Measurements from ENCODE around the gene GLRA3.
"Not testable (repeated sequence)": the region's sequence is repeated elsewhere in the genome, so short reads cannot be mapped to it uniquely, and the experiment has no call there.

Gene GLRA3

GRCh38 chr4:174648812-174649211 lies 180.2 kb downstream of the GLRA3 start:
- DNase-seq, result no peak

- no peak for DNase-seq
Observed at GRCh38 chr4:174646326-174646725, 182.7 kb downstream of the GLRA3 start.

DNA sequence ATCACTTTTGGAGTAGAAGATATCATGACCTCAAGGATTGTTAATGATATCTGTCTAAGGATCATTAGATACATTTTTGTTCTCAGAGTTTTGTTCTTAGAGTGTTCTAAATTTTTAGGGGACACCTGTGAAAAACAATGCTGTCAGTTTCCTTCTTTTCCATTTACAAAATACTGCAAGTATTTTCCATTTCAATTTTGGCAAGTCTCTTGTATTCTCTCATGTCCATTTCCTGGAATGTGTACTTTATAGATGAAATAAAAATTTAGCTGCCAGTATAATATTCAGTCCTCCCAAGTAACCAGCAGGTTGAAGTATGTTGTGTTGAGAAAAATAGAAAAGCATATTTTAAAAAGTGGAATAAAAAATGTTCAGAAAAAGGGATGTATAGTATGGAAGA lies 188.9 kb downstream of the GLRA3 start:
- DNase-seq, result no peak

GRCh38 chr4:174635732-174636131 lies 193.3 kb downstream of the GLRA3 start:
- no peak for DNase-seq

GRCh38 chr4:174633399-174633798 lies 195.6 kb downstream of the GLRA3 start:
- no peak for DNase-seq

- DNase-seq, result peak; percentile 25 to 27
Observed at GRCh38 chr4:174631901-174632758, 196.9 kb downstream of the GLRA3 start.

DNA sequence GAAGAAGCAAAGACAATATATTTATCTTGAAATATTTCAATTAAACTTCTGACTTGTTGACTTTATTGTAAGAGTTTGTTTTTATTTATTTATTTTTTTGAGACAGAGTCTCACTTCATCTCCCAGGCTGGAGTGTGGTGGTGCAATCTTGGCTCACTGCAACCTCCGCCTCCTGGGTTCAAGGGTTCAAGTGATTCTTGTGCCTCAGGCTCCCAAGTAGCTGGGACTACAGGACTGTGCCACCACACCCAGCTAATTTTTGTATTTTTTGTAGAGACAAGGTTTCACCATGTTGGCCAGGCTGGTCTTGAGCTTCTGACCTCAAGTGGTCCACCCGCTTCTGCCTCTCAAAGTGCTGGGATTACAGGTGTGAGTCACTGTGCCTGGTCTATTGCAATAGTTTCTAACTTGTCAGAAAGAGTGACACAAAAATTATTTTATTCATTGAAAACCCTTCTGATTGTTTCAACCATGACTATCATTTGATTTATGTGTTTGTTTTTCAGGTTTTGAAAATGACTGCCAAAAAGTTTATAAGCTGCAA lies 199.1 kb downstream of the GLRA3 start:
- not testable (repeated sequence) for DNase-seq

DNA sequence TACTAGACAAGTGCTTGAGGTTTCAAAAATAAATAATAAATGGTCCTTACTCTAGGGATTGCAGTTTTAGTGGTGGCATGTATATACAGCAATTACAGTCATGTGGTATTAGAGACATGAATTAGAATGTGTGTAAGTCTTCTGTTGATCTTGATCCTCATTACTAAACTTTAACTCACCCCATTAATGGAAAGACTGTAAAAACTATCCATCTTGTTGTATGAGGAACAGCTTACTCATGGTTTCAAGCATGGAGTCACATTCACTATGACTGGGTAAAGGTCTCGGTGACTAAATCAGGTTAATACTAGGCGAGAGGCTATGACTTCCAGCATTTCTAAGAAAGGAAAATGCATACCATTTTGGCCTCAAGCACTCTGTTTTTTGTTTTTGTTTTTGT lies 199.8 kb downstream of the GLRA3 start:
- no peak for DNase-seq

DNA sequence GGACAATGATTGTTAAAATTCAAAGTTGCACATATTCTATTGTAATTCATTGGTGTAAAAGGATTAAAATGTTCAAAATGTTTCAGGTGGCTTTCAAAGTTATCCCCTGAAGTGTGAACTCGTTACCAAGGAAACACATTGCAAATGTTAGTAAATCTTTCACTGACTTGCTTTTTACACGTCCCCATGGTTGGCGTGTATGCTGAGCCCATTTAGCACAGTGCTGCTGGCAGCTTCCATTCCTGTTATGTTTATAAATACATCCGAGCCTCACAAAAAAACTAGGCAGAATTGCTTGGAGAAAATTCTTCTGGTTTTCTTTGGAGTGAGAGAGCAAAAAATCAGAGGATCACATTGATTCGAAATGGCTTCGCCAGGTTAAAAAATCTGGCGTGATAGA lies 200.9 kb downstream of the GLRA3 start:
- DNase-seq, result no peak

DNA sequence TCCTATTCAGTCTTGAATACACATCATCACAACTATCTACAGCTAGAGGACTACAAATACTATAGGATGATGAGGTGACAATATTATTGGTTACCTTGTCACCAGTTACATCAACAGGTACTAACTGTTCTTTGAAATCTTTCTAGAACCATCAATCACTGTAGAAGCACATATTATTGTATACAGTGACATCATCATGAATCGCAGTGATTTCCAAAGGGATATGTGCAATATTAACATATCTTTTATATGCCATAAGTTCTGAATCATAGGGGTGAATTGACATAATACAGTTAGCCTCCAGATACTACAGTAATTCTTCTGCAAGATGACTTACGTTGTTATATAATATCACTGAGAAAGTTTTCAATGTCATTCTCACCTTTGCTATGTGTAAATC lies 201.6 kb downstream of the GLRA3 start:
- DNase-seq, result no peak

- DNase-seq, result no peak
Observed at GRCh38 chr4:174626342-174627008, 202.6 kb downstream of the GLRA3 start.

- no peak for DNase-seq
Observed at GRCh38 chr4:174616661-174617060, 212.4 kb downstream of the GLRA3 start.

DNA sequence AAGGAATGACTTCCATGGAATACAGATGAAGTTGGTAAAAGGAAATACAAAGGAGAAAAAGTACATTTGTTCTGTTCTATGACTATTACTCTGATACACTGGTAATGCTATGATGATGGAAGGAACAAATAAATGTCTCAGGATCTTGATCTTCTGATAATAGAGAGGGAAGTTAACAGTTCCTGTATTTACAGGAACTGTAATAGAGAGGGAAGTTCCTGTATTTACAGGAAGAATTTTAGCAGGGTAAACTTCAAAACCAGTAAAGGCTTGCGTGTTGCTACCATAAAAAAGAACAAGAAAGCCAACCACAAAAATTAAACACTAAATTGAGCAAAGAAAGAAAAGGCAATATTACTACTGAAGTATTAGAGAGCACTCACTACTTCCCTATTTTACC lies 215.1 kb downstream of the GLRA3 start:
- no peak for DNase-seq

- DNase-seq, result no peak
Observed at GRCh38 chr4:174611792-174612191, 217.3 kb downstream of the GLRA3 start.

- no peak for DNase-seq
Observed at GRCh38 chr4:174607792-174608191, 221.3 kb downstream of the GLRA3 start.

DNA sequence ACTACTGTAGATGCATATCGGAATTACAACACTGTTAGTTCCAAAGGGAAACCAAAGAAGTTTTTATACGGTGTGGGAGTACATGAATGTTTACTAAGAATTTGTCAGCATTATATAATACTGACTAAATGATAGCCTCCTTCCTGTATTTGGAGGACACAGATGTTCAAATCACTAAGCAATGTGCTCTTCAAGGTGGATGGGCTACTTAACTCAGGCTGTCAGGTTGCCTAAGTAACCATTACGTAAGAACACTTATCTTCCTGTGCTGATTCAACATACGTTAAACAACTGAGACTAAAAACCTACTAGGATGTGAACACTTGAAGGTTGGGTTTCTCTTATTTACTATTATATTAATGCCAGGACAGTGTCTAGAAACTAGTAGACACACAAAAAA lies 224.8 kb downstream of the GLRA3 start:
- DNase-seq, result no peak

GRCh38 chr4:174600391-174600790 lies 228.7 kb downstream of the GLRA3 start:
- DNase-seq, result no peak

GRCh38 chr4:174598800-174599199 lies 230.2 kb downstream of the GLRA3 start:
- no peak for DNase-seq

DNA sequence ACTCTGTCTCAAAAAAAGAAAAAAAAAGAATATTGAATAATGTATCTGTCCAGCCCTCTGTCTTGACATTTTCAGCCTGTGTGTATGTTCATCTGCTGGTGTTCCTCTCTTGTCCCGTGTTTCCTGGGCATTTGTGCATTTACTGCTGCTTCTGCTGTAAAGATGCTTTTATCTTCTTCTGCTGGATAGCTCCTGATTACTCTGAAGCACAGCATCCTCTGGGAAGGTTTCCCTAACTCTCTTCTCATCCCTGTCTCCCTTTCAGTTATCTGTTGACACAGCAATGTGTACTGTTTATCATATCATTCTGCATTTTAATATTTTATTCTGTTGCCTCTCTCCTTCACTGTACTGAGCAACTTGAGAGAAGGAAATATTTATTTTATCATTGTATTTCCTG lies 232.5 kb downstream of the GLRA3 start:
- DNase-seq, result no peak

GRCh38 chr4:174595141-174595929 lies 233.7 kb downstream of the GLRA3 start:
- DNase-seq, result no peak

- no peak for DNase-seq
Observed at GRCh38 chr4:174593701-174594100, 235.3 kb downstream of the GLRA3 start.

DNA sequence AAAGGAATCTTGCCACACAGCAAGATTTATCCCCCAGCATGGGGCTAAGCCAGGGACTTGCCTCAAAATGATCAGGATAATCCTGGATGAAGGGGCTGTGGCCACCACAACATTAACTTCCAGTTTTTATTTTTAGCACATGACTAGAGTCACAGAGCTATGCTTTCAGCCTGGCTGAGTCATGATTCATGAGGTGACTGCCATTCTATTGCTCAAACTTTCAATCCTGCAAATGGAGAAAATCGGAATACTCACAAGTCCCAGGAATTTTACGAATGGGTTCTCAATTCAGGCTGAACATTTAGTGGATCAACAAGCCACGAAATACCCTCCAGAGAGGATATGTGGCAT lies 236.1 kb downstream of the GLRA3 start:
- DNase-seq, result no peak

GRCh38 chr4:174592256-174592984 lies 236.6 kb downstream of the GLRA3 start:
- no peak for DNase-seq
